HepG2 (cell line): Measurements from ENCODE around the gene ANO3. TPM values are rescaled to one million over a fixed set of nuclear protein-coding genes. Genes with fewer than 3 reads are reported as not detected.

Experiments
- ATAC-seq: fragments of 200-7000 bp; cut with Tn5 transposase; 3 replicates; pipeline ENCODE4 v1.9.1; 2020; ENCODE audit warnings: mild to moderate bottlenecking, moderate library complexity
- Bru-seq: library from RNA; stranded (reverse); fragments of 400-500 nt; gene quantifications from one replicate; lab custom pipeline; 2021; lab: Mats Ljungman, UMichigan
- BruChase-seq, 2 experiments: library from RNA; stranded (reverse); fragments of 400-500 nt; gene quantifications; one replicate each; lab custom pipeline; 2021; lab: Mats Ljungman, UMichigan
- BruUV-seq: library from RNA; stranded (reverse); fragments of 400-500 nt; replicated peaks from 2 replicates; lab custom pipeline; 2021; lab: Mats Ljungman, UMichigan
- CTCF ChIA-PET: fragments of 300-600 bp; formaldehyde crosslinking; extraction: SDS; loops from one replicate; lab custom pipeline; 2021; ENCODE audit warnings: low total read pairs, inconsistent platforms, low intra/inter-chr PET ratio; lab: Yijun Ruan, JAX
- POLR2A ChIA-PET: fragments of 350-600 bp; sonication (Branson Sonifier 250); formaldehyde crosslinking; loops from one replicate; lab custom pipeline; 2020; ENCODE audit warnings: antibody characterized with exemption, inconsistent platforms; lab: Yijun Ruan, JAX
- DNase-seq: peaks from one replicate; pipeline ENCODE4 v3.0.0-alpha.2; 2015; ENCODE audit warnings: low spot score
- FAIRE-seq: peaks from 3 replicates; lab custom pipeline; 2011; peaks lifted over from hg19 to GRCh38; lab: Jason Lieb, UNC
- H2AFZ ChIP-seq: one replicate; pipeline ENCODE4 v1.6.1; 2011; ENCODE audit warnings: low read length, inconsistent platforms
- H3K27ac ChIP-seq: fragments of 300-600 bp; 3 replicates; pipeline ENCODE4 v1.8.0; 2011; ENCODE audit warnings: mixed run types, mild to moderate bottlenecking, mixed read lengths, low read length, inconsistent platforms; ENCODE audit not compliant: insufficient read depth; ENCODE audit errors: extremely low read length
- H3K27me3 ChIP-seq, 2 experiments: fragments of 200-600 bp in 1 of 2; 2 replicates in 1 of 2; 3 replicates in 1 of 2; pipeline versions ENCODE4 v1.6.0 to v1.8.0; 2011; ENCODE audit warnings: low read length in 2 of 2, mild to moderate bottlenecking in 2 of 2, moderate library complexity in 2 of 2, inconsistent platforms in 1 of 2; ENCODE audit not compliant: insufficient read depth in 2 of 2, control insufficient read depth in 1 of 2
- H3K36me3 ChIP-seq, 2 experiments: fragments of 200-600 bp in 1 of 2; replicated peaks in 1 of 2; 2 replicates in 1 of 2; 3 replicates in 1 of 2; pipeline versions ENCODE4 v1.5.1 to v1.8.0; 2011; ENCODE audit warnings: low read length in 2 of 2, inconsistent platforms in 1 of 2; ENCODE audit not compliant: insufficient read depth in 2 of 2, control insufficient read depth in 1 of 2
- H3K4me1 ChIP-seq: 2 replicates; pipeline ENCODE4 v1.5.1; 2012; ENCODE audit warnings: low read length, inconsistent platforms; ENCODE audit not compliant: insufficient read depth
- H3K4me2 ChIP-seq: 2 replicates; pipeline ENCODE4 v1.6.0; 2011; ENCODE audit warnings: low read depth, low read length, inconsistent platforms
- H3K4me3 ChIP-seq, 3 experiments: fragments of 200-600 bp in 1 of 3; sonication (generic), shearing (Covaris generic) in 1 of 3; replicated peaks in 1 of 3; 2 replicates each; pipeline ENCODE4 v1.5.1; 2011 to 2016; ENCODE audit warnings: low read length in 3 of 3, inconsistent platforms in 2 of 3, low read depth in 2 of 3, mild to moderate bottlenecking in 2 of 3, control low read depth in 1 of 3, mixed read lengths in 1 of 3; ENCODE audit not compliant: insufficient read depth in 1 of 3
- H3K79me2 ChIP-seq: one replicate; pipeline ENCODE4 v1.6.1; 2011; ENCODE audit warnings: low read length, inconsistent platforms; ENCODE audit not compliant: insufficient read depth
- H3K9ac ChIP-seq: 2 replicates; pipeline ENCODE4 v1.6.0; 2011; ENCODE audit warnings: mild to moderate bottlenecking, low read depth, low read length, inconsistent platforms; ENCODE audit not compliant: insufficient read depth
- H3K9me3 ChIP-seq: 2 replicates; pipeline ENCODE4 v1.5.1; 2012; ENCODE audit warnings: mild to moderate bottlenecking, low read length
- H4K20me1 ChIP-seq: 2 replicates; pipeline ENCODE4 v1.6.0; 2011; ENCODE audit warnings: inconsistent platforms, mild to moderate bottlenecking, low read length, moderate library complexity; ENCODE audit not compliant: insufficient read depth
- HNRNPLL ChIP-seq: fragments of 200-400 bp; formaldehyde crosslinking; IDR thresholded peaks from 2 replicates; pipeline ENCODE4 v1.6.1; 2017; ENCODE audit warnings: mild to moderate bottlenecking, low read depth, low read length; ENCODE audit not compliant: poor library complexity, severe bottlenecking
- ISL2 ChIP-seq: sonication (generic); formaldehyde crosslinking; IDR thresholded peaks from 2 replicates; pipeline ENCODE4 v1.5.0; 2020; ENCODE audit warnings: missing genetic modification reagents
- KDM2A ChIP-seq: sonication (generic); formaldehyde crosslinking; IDR thresholded peaks from 2 replicates; pipeline ENCODE4 v1.4.0; 2020; ENCODE audit warnings: low read depth, missing genetic modification reagents, borderline replicate concordance
- KLF6 ChIP-seq: IDR thresholded peaks from 2 replicates; pipeline ENCODE4 v1.8.0; 2016; ENCODE audit warnings: missing biosample characterization, missing genetic modification reagents
- NFKB2 ChIP-seq: sonication (generic); formaldehyde crosslinking; IDR thresholded peaks from 2 replicates; pipeline ENCODE4 v1.4.0; 2020; ENCODE audit warnings: missing genetic modification reagents, borderline replicate concordance
- PPARG ChIP-seq: conservative IDR thresholded peaks from 2 replicates; pipeline ENCODE4 v1.6.1; 2016; ENCODE audit warnings: missing biosample characterization, missing genetic modification reagents
- PRDM15 ChIP-seq: sonication (generic); formaldehyde crosslinking; IDR thresholded peaks from 2 replicates; pipeline ENCODE4 v1.4.0; 2020; ENCODE audit warnings: missing genetic modification reagents
- SMC3 ChIP-seq: IDR thresholded peaks from 2 replicates; pipeline ENCODE4 v1.6.1; 2011; ENCODE audit warnings: low read length, improper control_type of control experiment
- TBX2 ChIP-seq: sonication (generic); formaldehyde crosslinking; IDR thresholded peaks from 2 replicates; pipeline ENCODE4 v1.5.0; 2020; ENCODE audit warnings: missing genetic modification reagents, mild to moderate bottlenecking, borderline replicate concordance
- U2AF2 ChIP-seq: fragments of 200-400 bp; formaldehyde crosslinking; IDR thresholded peaks from 2 replicates; pipeline ENCODE4 v1.6.1; 2017; ENCODE audit warnings: low read depth, mild to moderate bottlenecking, low read length
- ZMYM4 ChIP-seq: sonication (generic); formaldehyde crosslinking; IDR thresholded peaks from 2 replicates; pipeline ENCODE4 v1.8.1; 2023; ENCODE audit warnings: mild to moderate bottlenecking, missing genetic modification reagents
- ZNF550 ChIP-seq: sonication (generic); formaldehyde crosslinking; IDR thresholded peaks from 2 replicates; pipeline ENCODE4 v1.4.0; 2020; ENCODE audit warnings: mild to moderate bottlenecking, missing genetic modification reagents, borderline replicate concordance
- ZNF724P ChIP-seq: sonication (generic); formaldehyde crosslinking; IDR thresholded peaks from 2 replicates; pipeline ENCODE4 v1.8.0; 2022; ENCODE audit warnings: missing genetic modification reagents, borderline replicate concordance
- WGBS: methylation state at CpG from one replicate; pipeline ENCODE4 v1.1.6; 2017; ENCODE audit warnings: low lambda C conversion rate; 5-methylcytosine and 5-hydroxymethylcytosine counted together
- in situ Hi-C: cut with HindIII; loops from 2 replicates; pipeline ENCODE4 v1.10.0; 2017; ENCODE audit warnings: low pct_unique_long_range_greater_than_20kb; ENCODE audit not compliant: extremely low pct_ligation_motif_present
- intact Hi-C: fragments of 100-400 bp; cut with micrococcal nuclease; formaldehyde crosslinking; loops from one replicate; pipeline ENCODE4 v1.10.0; 2022; ENCODE audit not compliant: unreplicated experiment
- long read RNA-seq, 2 experiments: library from RNA in 1 of 2; library from polyadenylated mRNA in 1 of 2; stranded (forward) in 1 of 2; unstranded in 1 of 2; transcript quantifications; one replicate each; pipeline ENCODE4 v2.0.0, GENCODE V29; 2019 to 2022
- polyA minus RNA-seq, 3 experiments: library from RNA; depleted of rRNA, polyadenylated mRNA; stranded (reverse); fragments of >200 nt; gene quantifications; 2 replicates each; pipeline ENCODE4 v1.2.3, GENCODE V29; 2011; ENCODE audit warnings: low replicate concordance in 1 of 3
- polyA plus RNA-seq, 8 experiments: library from polyadenylated mRNA; depleted of rRNA in 3 of 8; stranded (reverse) in 7 of 8; unstranded in 1 of 8; fragments of >200 nt; fragmentation: Illumina TruSeq in 4 of 8; extraction: Trizol in 4 of 8; gene quantifications; 2 replicates each; pipeline versions ENCODE4 v1.2.1 to v1.2.3, GENCODE V29; 2011 to 2016; ENCODE audit warnings: low read depth in 4 of 8, missing spikeins in 1 of 8, mixed read lengths in 1 of 8; ENCODE audit not compliant: insufficient read depth in 1 of 8
- total RNA-seq, 5 experiments: library from RNA; depleted of rRNA; stranded (reverse); fragments of >200 nt; fragmentation: Illumina TruSeq; extraction: Trizol; gene quantifications; 2 replicates each; pipeline ENCODE4 v1.2.3, GENCODE V29; 2016; ENCODE audit warnings: low read depth in 1 of 5
- TF ChIP-seq, protein P1 (sequence below): sonication (generic); formaldehyde crosslinking; IDR thresholded peaks from 2 replicates; pipeline ENCODE4 v1.5.0; 2020; ENCODE audit warnings: missing genetic modification reagents, mild to moderate bottlenecking, borderline replicate concordance

Gene ANO3
- total RNA-seq (2016; rRNA removed; fragmentation: Illumina TruSeq; extraction: Trizol) (0.44 and 0.48 TPM in 2 replicates), polyA plus RNA-seq (2011; rRNA removed) (0.17 and 0.18 TPM in 2 replicates), polyA minus RNA-seq (2011; rRNA and poly(A)+ RNA removed; ENCODE audit: low replicate concordance) (0.02 and 0.10 TPM in 2 replicates), Bru-seq, nascent RNA (percentile 15 among the genes with signal in this experiment), BruChase-seq, experiment 1, labeled RNA remaining after a 6-hour chase (percentile 14 among the genes with signal in this experiment), BruChase-seq, experiment 2, labeled RNA remaining after a 2-hour chase (percentile 11 among the genes with signal in this experiment)
- 0.10 TPM in 1 of 2 replicates, not detected in the other for total RNA-seq (2016; cell fraction: cytosol; rRNA removed; fragmentation: Illumina TruSeq; extraction: Trizol; ENCODE audit: low read depth)
- total RNA-seq (2016; cell fraction: insoluble cytoplasmic fraction; rRNA removed; fragmentation: Illumina TruSeq; extraction: Trizol): 0.41 and 0.71 TPM in 2 replicates
- 0.21 and 0.22 TPM in 2 replicates for total RNA-seq (2016; cell fraction: membrane; rRNA removed; fragmentation: Illumina TruSeq; extraction: Trizol)
- total RNA-seq (2016; cell fraction: nucleus; rRNA removed; fragmentation: Illumina TruSeq; extraction: Trizol): 0.56 and 0.63 TPM in 2 replicates
- 0.09 and 0.24 TPM in 2 replicates for polyA plus RNA-seq (2011; cell fraction: cytosol; rRNA removed)
- 0.08 and 0.12 TPM in 2 replicates for polyA plus RNA-seq (2011; cell fraction: nucleus; rRNA removed)
- 0.16 and 0.17 TPM in 2 replicates for polyA plus RNA-seq (2012)
- polyA plus RNA-seq (2016; cell fraction: cytosol; fragmentation: Illumina TruSeq; extraction: Trizol; ENCODE audit: low read depth): 0.03 TPM in 2 replicates
- 0.32 and 0.35 TPM in 2 replicates for polyA plus RNA-seq (2016; cell fraction: insoluble cytoplasmic fraction; fragmentation: Illumina TruSeq; extraction: Trizol; ENCODE audit: low read depth)
- 0.07 and 0.09 TPM in 2 replicates for polyA plus RNA-seq (2016; cell fraction: membrane; fragmentation: Illumina TruSeq; extraction: Trizol; ENCODE audit: low read depth)
- polyA plus RNA-seq (2016; cell fraction: nucleus; fragmentation: Illumina TruSeq; extraction: Trizol; ENCODE audit: insufficient read depth, low read depth): 0.41 and 0.47 TPM in 2 replicates
- polyA minus RNA-seq (2011; cell fraction: cytosol; rRNA and poly(A)+ RNA removed): 0.35 and 0.40 TPM in 2 replicates
- 0.26 and 0.37 TPM in 2 replicates for polyA minus RNA-seq (2011; cell fraction: nucleus; rRNA and poly(A)+ RNA removed)
- long read RNA-seq, experiment 1: 0 reads
- long read RNA-seq, experiment 2: 0 reads

GRCh38 chr11:26331911-26332571 lies at the start of gene ANO3:
ANO3 (plus strand) TSS chr11:26332130; CDS start chr11:26332276, 146 bp downstream.
- Histone ChIP-seq H3K4me2 (peak within 1 kb of the TSS; percentile 35), H3K79me2 (no peaks in the 10 kb centered on the region), H3K4me1 (no peaks in the 10 kb centered on the region), H3K4me3 (no peak within 1 kb of the TSS), H3K27me3 (no peaks in the 10 kb centered on the region; a peak in 1 of 5 replicates), H3K9ac (no peak within 1 kb of the TSS), H3K27ac (no peak within 1 kb of the TSS), H3K9me3 (no peaks in the 10 kb centered on the region), H2AFZ (no peak within 1 kb of the TSS), H4K20me1 (no peaks in the 10 kb centered on the region), H3K36me3 (no peaks in the 10 kb centered on the region)
- CTCF ChIA-PET: interaction anchor here (1.4 kb wide), 1 partner anchor 318 kb away, joined by 7 read pairs; no protein-coding TSS in a partner anchor
- ATAC-seq (peak; percentile 100), FAIRE-seq (no peak), DNase-seq (peak; percentile 67)
- 27% methylated on average over 15 of the region's 36 CpGs for WGBS
- BruUV-seq: no TSS peak
- POLR2A ChIA-PET: no interaction called here
- in situ Hi-C loops (no loop called here), intact Hi-C loops (no loop called here)
- TF ChIP-seq NFKB2 (CRISPR knock-in tag) (peak; percentile 37; the same call in 1 of the 2 replicates), ZNF724P (no peak), PRDM15 (CRISPR knock-in tag) (no peak), TBX2 (peak; percentile 28; the same call in 1 of the 2 replicates), KLF6 (CRISPR knock-in tag) (no peak), SMC3 (peak; percentile 9; the same call in 1 of the 2 replicates), HNRNPLL (peak; percentile 83), ISL2 (peak; percentile 47; the same call in 1 of the 2 replicates), ZMYM4 (CRISPR knock-in tag) (peak; percentile 79), U2AF2 (0 out of 2 replicates have a peak, but pooled peaks have one; percentile 86), ZNF550 (CRISPR knock-in tag) (no peak), KDM2A (CRISPR knock-in tag) (peak; percentile 81; the same call in 1 of the 2 replicates), PPARG (CRISPR knock-in tag) (no peak)
- TF ChIP-seq, protein P1, sequence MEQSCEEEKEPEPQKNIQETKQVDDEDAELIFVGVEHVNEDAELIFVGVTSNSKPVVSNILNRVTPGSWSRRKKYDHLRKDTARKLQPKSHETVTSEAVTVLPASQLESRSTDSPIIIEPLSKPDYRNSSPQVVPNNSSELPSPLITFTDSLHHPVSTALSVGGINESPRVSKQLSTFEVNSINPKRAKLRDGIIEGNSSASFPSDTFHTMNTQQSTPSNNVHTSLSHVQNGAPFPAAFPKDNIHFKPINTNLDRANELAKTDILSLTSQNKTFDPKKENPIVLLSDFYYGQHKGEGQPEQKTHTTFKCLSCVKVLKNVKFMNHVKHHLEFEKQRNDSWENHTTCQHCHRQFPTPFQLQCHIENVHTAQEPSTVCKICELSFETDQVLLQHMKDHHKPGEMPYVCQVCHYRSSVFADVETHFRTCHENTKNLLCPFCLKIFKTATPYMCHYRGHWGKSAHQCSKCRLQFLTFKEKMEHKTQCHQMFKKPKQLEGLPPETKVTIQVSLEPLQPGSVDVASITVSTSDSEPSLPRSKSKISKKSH (CRISPR knock-in tag): 0 out of 2 replicates have a peak, but pooled peaks have one; percentile 31
